ENCODE measurements around the gene RNF213. TPM values are rescaled to one million over a fixed set of nuclear protein-coding genes. Genes with fewer than 3 reads are reported as not detected.

RNF213 gene
- total RNA-seq, 1 experiment from 2014 or later: 71.4 TPM

GRCh38 chr17:80294210-80294609, 33.6 kb downstream of the RNF213 start:
- no peaks in the 10 kb centered on the region for H3K4me1 ChIP-seq (ENCODE audit: insufficient read depth, low read length)
- intact Hi-C loops (cut with micrococcal nuclease): no loop called here
- TF ChIP-seq EZH2 (IDR thresholded peaks at IDR 0.05; ENCODE audit: low read length, unreplicated experiment) (no peak), CTCF (conservative IDR thresholded peaks at IDR 0.05; ENCODE audit: low read depth, low read length) (no peak), EZH2phosphoT487 (IDR thresholded peaks at IDR 0.05; ENCODE audit: borderline replicate concordance, low read length) (no peak)
- H4K20me1 ChIP-seq (ENCODE audit: low read length): no peaks in the 10 kb centered on the region
- H3K27ac ChIP-seq (ENCODE audit: low read length): no peak overlapping the region
- no peak overlapping the region for H3K9ac ChIP-seq (ENCODE audit: low read length)
- H3K9me3 ChIP-seq (ENCODE audit: low read length): no peaks in the 10 kb centered on the region
- ChIA-PET CTCF (no interaction called here), POLR2A (ENCODE audit: unreplicated experiment) (no interaction called here)
- no TSS peak for BruUV-seq (replicated peaks)
- ATAC-seq (no peak), DNase-seq (no peak)
- no peaks in the 10 kb centered on the region for H3K9me2 ChIP-seq (replicated peaks; ENCODE audit: low read length)
- H3F3A ChIP-seq (ENCODE audit: low read length, unreplicated experiment): no peaks in the 10 kb centered on the region
- H3K4me2 ChIP-seq (ENCODE audit: low read length): no peak overlapping the region
- H3K4me3 ChIP-seq (ENCODE audit: low read length): no peak overlapping the region
- no peaks in the 10 kb centered on the region for H3K79me2 ChIP-seq (ENCODE audit: low read length)
- H3K27me3 ChIP-seq (ENCODE audit: low read length): no peaks in the 10 kb centered on the region
- H2AFZ ChIP-seq (ENCODE audit: low read length): no peak overlapping the region
- peaks cover 47% of the 10 kb centered on the region for H3K36me3 ChIP-seq (ENCODE audit: low read depth, low read length)

GRCh38 chr17:80294653-80295052, 34.0 kb downstream of the RNF213 start:
- no peaks in the 10 kb centered on the region for H3K9me3 ChIP-seq (ENCODE audit: low read length)
- H4K20me1 ChIP-seq (ENCODE audit: low read length): no peaks in the 10 kb centered on the region
- CTCF ChIA-PET: no interaction called here
- H3K9ac ChIP-seq (ENCODE audit: low read length): no peak overlapping the region
- H3K79me2 ChIP-seq (ENCODE audit: low read length): no peaks in the 10 kb centered on the region
- DNase-seq: no peak
- TF ChIP-seq EZH2phosphoT487 (IDR thresholded peaks at IDR 0.05; ENCODE audit: borderline replicate concordance, low read length) (no peak), CTCF (conservative IDR thresholded peaks at IDR 0.05; ENCODE audit: low read depth, low read length) (no peak), EZH2 (IDR thresholded peaks at IDR 0.05; ENCODE audit: low read length, unreplicated experiment) (no peak)
- intact Hi-C loops (cut with micrococcal nuclease): no loop called here
- H3K27ac ChIP-seq (ENCODE audit: low read length): no peak overlapping the region
- no peak for ATAC-seq
- no peaks in the 10 kb centered on the region for H3K27me3 ChIP-seq (ENCODE audit: low read length)
- no peaks in the 10 kb centered on the region for H3K9me2 ChIP-seq (replicated peaks; ENCODE audit: low read length)
- H3K4me3 ChIP-seq (ENCODE audit: low read length): no peak overlapping the region
- H3K36me3 ChIP-seq (ENCODE audit: low read depth, low read length): peaks cover 50% of the 10 kb centered on the region
- H3K4me1 ChIP-seq (ENCODE audit: insufficient read depth, low read length): no peaks in the 10 kb centered on the region
- H3K4me2 ChIP-seq (ENCODE audit: low read length): no peak overlapping the region
- H3F3A ChIP-seq (ENCODE audit: low read length, unreplicated experiment): no peaks in the 10 kb centered on the region
- no peak overlapping the region for H2AFZ ChIP-seq (ENCODE audit: low read length)
- BruUV-seq (replicated peaks): TSS peak; percentile 23
- POLR2A ChIA-PET (ENCODE audit: unreplicated experiment): no interaction called here

- no TSS peak for BruUV-seq (replicated peaks)
These were observed 34.5 kb downstream of the RNF213 start for GRCh38 chr17:80295146-80295545.

More at GRCh38 chr17:80295146-80295545, 34.5 kb downstream of the RNF213 start:
- ATAC-seq: no peak
- Histone ChIP-seq H3F3A (ENCODE audit: low read length, unreplicated experiment) (no peaks in the 10 kb centered on the region), H2AFZ (ENCODE audit: low read length) (no peak overlapping the region), H3K79me2 (ENCODE audit: low read length) (no peaks in the 10 kb centered on the region), H3K4me3 (ENCODE audit: low read length) (no peak overlapping the region), H3K27me3 (ENCODE audit: low read length) (no peaks in the 10 kb centered on the region), H3K9me3 (ENCODE audit: low read length) (no peaks in the 10 kb centered on the region), H3K4me1 (ENCODE audit: insufficient read depth, low read length) (no peaks in the 10 kb centered on the region), H4K20me1 (ENCODE audit: low read length) (no peaks in the 10 kb centered on the region), H3K9ac (ENCODE audit: low read length) (no peak overlapping the region), H3K9me2 (replicated peaks; ENCODE audit: low read length) (no peaks in the 10 kb centered on the region), H3K27ac (ENCODE audit: low read length) (no peak overlapping the region), H3K36me3 (ENCODE audit: low read depth, low read length) (peaks cover 52% of the 10 kb centered on the region), H3K4me2 (ENCODE audit: low read length) (no peak overlapping the region)
- intact Hi-C loops (cut with micrococcal nuclease): no loop called here
- TF ChIP-seq CTCF (conservative IDR thresholded peaks at IDR 0.05; ENCODE audit: low read depth, low read length): no peak
- TF ChIP-seq EZH2phosphoT487 (IDR thresholded peaks at IDR 0.05; ENCODE audit: borderline replicate concordance, low read length): no peak
- no peak for TF ChIP-seq EZH2 (IDR thresholded peaks at IDR 0.05; ENCODE audit: low read length, unreplicated experiment)
- ChIA-PET CTCF (no interaction called here), POLR2A (ENCODE audit: unreplicated experiment) (no interaction called here)
- DNase-seq: no peak
